ENCODE data around the gene KLF15.
A peak's percentile ranks its signal among the peaks of the same experiment; 100 is the strongest.

Gene KLF15

DNA sequence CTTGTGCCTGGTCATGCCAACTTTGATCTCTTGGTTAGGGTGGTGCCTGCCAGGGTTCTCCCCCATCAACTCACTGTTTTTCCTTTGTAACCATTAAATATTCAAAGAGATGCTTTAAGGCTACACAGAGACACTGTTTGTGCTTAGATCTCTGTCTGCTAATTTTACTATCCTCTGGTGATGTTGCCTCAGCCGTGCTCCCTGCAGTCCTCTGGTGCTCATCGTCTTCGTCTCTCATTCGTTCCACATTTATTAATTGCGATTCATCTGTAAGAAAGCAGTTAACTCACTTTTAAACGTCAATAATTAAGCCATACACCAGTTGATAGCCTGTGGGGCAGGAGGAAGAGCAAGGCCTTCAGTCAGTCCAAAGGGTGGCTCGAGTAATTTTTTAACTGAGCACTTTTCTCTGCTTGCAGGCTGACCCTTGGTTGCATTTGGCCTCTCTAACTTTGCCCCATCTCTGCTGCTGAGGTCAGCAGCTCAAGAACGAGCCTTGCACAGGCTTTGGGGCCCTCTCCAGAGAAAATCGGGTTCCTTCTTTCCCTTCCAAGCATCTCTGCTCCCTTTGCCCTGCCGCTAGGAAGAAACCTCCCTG, 62.9 kb downstream of the KLF15 start:
- Histone ChIP-seq H3K36me3 (ENCODE audit: control insufficient read depth, insufficient read depth, low read length, severe bottlenecking) (no peaks in the 10 kb centered on the region), H3K27me3 (replicated peaks; ENCODE audit: control insufficient read depth, insufficient read depth, low read length) (peaks cover 4% of the 10 kb centered on the region), H3K4me3 (ENCODE audit: low read length) (no peak overlapping the region), H3K4me1 (ENCODE audit: control insufficient read depth, insufficient read depth, low read length) (peaks cover 30% of the 10 kb centered on the region), H3K9ac (ENCODE audit: low read length) (peak overlapping the region; percentile 77), H3K9me3 (ENCODE audit: control insufficient read depth, low read length) (no peaks in the 10 kb centered on the region)
- no peak for DNase-seq (ENCODE audit: low read depth)

DNA sequence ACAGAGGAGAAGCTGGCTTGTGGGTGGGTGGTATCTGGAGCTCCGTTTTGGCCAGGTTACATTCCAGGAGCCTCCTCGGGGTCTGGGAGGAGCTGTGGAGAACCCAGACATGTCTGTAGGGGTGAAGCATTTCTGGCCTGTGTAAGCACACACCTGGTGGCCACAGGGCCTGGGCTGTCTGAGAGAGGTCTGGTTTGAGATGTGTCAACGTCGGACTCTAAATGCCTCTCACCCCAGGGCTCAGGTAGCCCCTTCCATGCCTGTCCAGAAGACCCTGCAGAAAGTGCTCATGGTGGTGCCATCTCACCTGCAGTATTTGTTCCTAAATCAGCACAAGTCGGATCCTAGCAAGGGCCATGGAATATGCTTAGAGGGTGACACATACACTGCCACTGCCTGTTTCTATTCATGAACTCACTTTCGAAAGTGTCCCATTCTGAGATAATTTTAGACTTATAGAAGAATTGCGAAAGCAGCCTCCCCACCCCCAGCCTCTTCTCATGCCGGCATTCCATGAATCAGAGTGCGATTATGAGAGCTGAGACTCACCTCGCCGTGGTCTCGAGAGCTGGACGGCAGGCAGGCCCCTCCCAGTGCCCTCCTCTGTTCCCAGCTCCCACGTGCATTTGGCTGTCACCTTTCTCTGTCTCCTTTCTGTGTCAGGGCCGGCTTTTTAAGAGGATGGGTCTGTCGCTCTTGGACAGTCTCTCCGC, 63.7 kb downstream of the KLF15 start:
- H3K4me3 ChIP-seq (ENCODE audit: low read length), result no peak overlapping the region
- DNase-seq (ENCODE audit: low read depth), result no peak
- peak overlapping the region; percentile 77 for H3K9ac ChIP-seq (ENCODE audit: low read length)
- H3K27me3 ChIP-seq (replicated peaks; ENCODE audit: control insufficient read depth, insufficient read depth, low read length), result peaks cover 4% of the 10 kb centered on the region
- no peaks in the 10 kb centered on the region for H3K36me3 ChIP-seq (ENCODE audit: control insufficient read depth, insufficient read depth, low read length, severe bottlenecking)
- H3K4me1 ChIP-seq (ENCODE audit: control insufficient read depth, insufficient read depth, low read length), result peaks cover 30% of the 10 kb centered on the region
- no peaks in the 10 kb centered on the region for H3K9me3 ChIP-seq (ENCODE audit: control insufficient read depth, low read length)
